ENCODE data around the gene NBL1.

Gene NBL1

GRCh38 chr1:19665496-19666465 is 21.7 kb downstream of the NBL1 start:
- no peak for DNase-seq (ENCODE audit: extremely low read depth in 1 of 2, low read depth in 1 of 2)

GRCh38 chr1:19668888-19669287 is 24.8 kb downstream of the NBL1 start:
- DNase-seq (ENCODE audit: extremely low read depth in 1 of 2, low read depth in 1 of 2) = no peak

GRCh38 chr1:19670787-19671186 is 26.7 kb downstream of the NBL1 start:
- no peak for DNase-seq (ENCODE audit: extremely low read depth in 1 of 2, low read depth in 1 of 2)

- no peak for DNase-seq (ENCODE audit: extremely low read depth in 1 of 2, low read depth in 1 of 2)
Measured at GRCh38 chr1:19672237-19672636, 28.1 kb downstream of the NBL1 start.

GRCh38 chr1:19675797-19676196 is 31.7 kb downstream of the NBL1 start:
- DNase-seq (ENCODE audit: extremely low read depth in 1 of 2, low read depth in 1 of 2) = no peak

GRCh38 chr1:19676438-19676922 is 32.4 kb downstream of the NBL1 start:
- no peak for DNase-seq (ENCODE audit: extremely low read depth in 1 of 2, low read depth in 1 of 2)

GRCh38 chr1:19678493-19678892 is 34.4 kb downstream of the NBL1 start:
- DNase-seq (ENCODE audit: extremely low read depth in 1 of 2, low read depth in 1 of 2) = no peak

GRCh38 chr1:19678931-19679453 is 34.9 kb downstream of the NBL1 start:
- DNase-seq (ENCODE audit: extremely low read depth in 1 of 2, low read depth in 1 of 2) = no peak

GRCh38 chr1:19679691-19680090 is 35.6 kb downstream of the NBL1 start:
- DNase-seq (ENCODE audit: extremely low read depth in 1 of 2, low read depth in 1 of 2) = no peak

- no peak for DNase-seq (ENCODE audit: extremely low read depth in 1 of 2, low read depth in 1 of 2)
Measured at GRCh38 chr1:19680644-19681043, 36.5 kb downstream of the NBL1 start.

- DNase-seq (ENCODE audit: extremely low read depth in 1 of 2, low read depth in 1 of 2) = no peak
Measured at GRCh38 chr1:19682257-19682656, 38.1 kb downstream of the NBL1 start.

- no peak for DNase-seq (ENCODE audit: extremely low read depth in 1 of 2, low read depth in 1 of 2)
Measured at GRCh38 chr1:19682901-19683300, 38.8 kb downstream of the NBL1 start.

GRCh38 chr1:19683351-19683750 is 39.2 kb downstream of the NBL1 start:
- no peak for DNase-seq (ENCODE audit: extremely low read depth in 1 of 2, low read depth in 1 of 2)

- no peak for DNase-seq (ENCODE audit: extremely low read depth in 1 of 2, low read depth in 1 of 2)
Measured at GRCh38 chr1:19684677-19685076, 40.6 kb downstream of the NBL1 start.

- no peak for DNase-seq (ENCODE audit: extremely low read depth in 1 of 2, low read depth in 1 of 2)
Measured at GRCh38 chr1:19685994-19686393, 41.9 kb downstream of the NBL1 start.

- no peak for DNase-seq (ENCODE audit: extremely low read depth in 1 of 2, low read depth in 1 of 2)
Measured at GRCh38 chr1:19687414-19687813, 43.3 kb downstream of the NBL1 start.

- DNase-seq (ENCODE audit: extremely low read depth in 1 of 2, low read depth in 1 of 2) = peak; percentile 2 to 22
Measured at GRCh38 chr1:19688041-19688842, 44.1 kb downstream of the NBL1 start.

- DNase-seq (ENCODE audit: extremely low read depth in 1 of 2, low read depth in 1 of 2) = no peak
Measured at GRCh38 chr1:19689085-19689757, 45.1 kb downstream of the NBL1 start.

GRCh38 chr1:19689856-19690255 is 45.7 kb downstream of the NBL1 start:
- DNase-seq (ENCODE audit: extremely low read depth in 1 of 2, low read depth in 1 of 2) = no peak

GRCh38 chr1:19690342-19690741 is 46.2 kb downstream of the NBL1 start:
- DNase-seq (ENCODE audit: extremely low read depth in 1 of 2, low read depth in 1 of 2) = no peak

GRCh38 chr1:19694298-19694697 is 50.2 kb downstream of the NBL1 start:
- no peak for DNase-seq (ENCODE audit: extremely low read depth in 1 of 2, low read depth in 1 of 2)

Measured in activated CD8-positive, alpha-beta memory T cell treated with anti-CD3 and anti-CD28 coated beads for 1 hour (primary cell).